ENCODE data around the gene GNAI2.
"Not testable (repeated sequence)": the region's sequence is repeated elsewhere in the genome, so short reads cannot be mapped to it uniquely, and the experiment has no call there.

Gene GNAI2

DNA sequence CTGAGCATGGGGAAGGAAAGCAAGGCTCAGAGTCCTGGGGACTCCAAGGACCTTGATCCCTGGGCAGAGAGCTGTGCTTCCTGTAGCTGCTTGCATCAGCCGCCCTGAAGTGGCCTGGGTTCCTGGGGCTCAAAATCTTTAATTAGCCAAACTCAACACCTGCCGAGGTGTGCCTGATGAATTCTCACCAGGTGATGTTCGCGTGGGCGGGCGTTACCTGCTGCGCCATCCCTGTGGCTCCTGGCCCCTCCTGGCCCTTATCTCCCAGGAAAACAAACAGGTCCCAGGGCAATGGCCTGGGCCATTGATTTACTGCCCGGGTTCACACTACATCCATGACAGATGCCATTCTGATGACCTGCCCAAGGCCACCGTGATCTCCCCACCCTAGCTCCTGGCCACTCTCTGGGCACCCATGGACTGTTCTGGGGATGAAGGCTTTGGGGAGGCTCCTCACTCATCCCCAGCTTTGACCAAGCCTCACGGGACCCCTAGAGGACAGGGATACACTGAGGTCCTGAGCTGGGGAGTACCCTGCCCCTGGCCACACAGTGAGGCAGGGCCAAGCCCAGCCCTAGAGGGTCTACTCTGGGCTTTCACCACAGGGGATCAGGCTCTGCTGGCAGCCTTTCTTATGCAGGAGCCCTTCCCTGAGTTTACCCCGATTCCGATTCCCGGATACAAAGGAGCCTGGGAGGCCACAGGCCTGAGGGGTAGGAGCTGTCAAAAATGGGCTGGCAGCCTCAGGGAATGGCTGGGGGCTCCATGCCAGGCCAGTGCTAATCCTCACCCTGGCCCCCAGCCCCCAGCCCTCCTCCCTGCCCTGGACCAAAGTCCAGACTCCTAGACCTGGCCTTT, 25.3 kb upstream of the GNAI2 start:
- peaks cover 10 to 41% (median 30%) of the 10 kb centered on the region in 10 experiments for H3K4me1 ChIP-seq
- peaks cover 0 to 26% (median 9%) of the 10 kb centered on the region in 11 experiments; a peak in 18 of 22 replicates for H4K20me1 ChIP-seq
- peaks cover 23 to 42% (median 33%) of the 10 kb centered on the region in 11 experiments for H3K27me3 ChIP-seq
- peak overlapping the region in 4 of 11 experiments; percentile 1 to 12 (median 6); a peak in 2 of 22 replicates for H3K4me2 ChIP-seq
- no peaks in the 10 kb centered on the region for H3K36me3 ChIP-seq
- H3K9ac ChIP-seq, result 0 out of 22 replicates have a peak overlapping the region, but pooled peaks of 1 of the 11 experiments have one; percentile 10
- TF ChIP-seq Cebpa-rat (IDR thresholded peaks at IDR 0.05), result no peak
- H3K4me3 ChIP-seq, result no peak overlapping the region
- H3K27ac ChIP-seq, result no peak overlapping the region
- no peaks in the 10 kb centered on the region for H3K9me3 ChIP-seq (replicated peaks in 1 of 11)

DNA sequence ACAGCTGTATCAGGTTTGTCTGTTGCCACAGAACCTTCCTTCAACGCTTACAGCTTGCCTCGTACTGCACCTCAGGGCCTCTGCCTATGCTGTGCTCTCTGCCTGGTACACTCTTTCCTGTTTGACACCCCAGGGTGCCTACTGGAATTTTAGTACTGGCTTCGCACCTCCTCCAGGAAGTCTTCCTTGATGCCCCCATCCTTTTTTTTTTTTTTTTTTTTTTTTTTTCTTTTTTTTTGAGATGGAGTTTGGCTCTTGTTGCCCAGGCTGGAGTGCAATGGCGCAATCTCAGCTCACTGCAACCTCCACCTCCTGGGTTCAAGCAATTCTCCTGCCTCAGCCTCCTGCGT, 24.7 kb upstream of the GNAI2 start:
- H3K27ac ChIP-seq; H3K9me3 ChIP-seq (replicated peaks in 1 of 11); H3K4me3 ChIP-seq; H3K36me3 ChIP-seq; H3K9ac ChIP-seq: not testable (repeated sequence)
- peak overlapping the region in 1 of 11 experiments; percentile 64; a peak in 2 of 22 replicates for H3K4me2 ChIP-seq
- H3K27me3 ChIP-seq, result peaks cover 17 to 35% (median 27%) of the 10 kb centered on the region in 11 experiments
- H3K4me1 ChIP-seq, result peaks cover 7 to 35% (median 25%) of the 10 kb centered on the region in 10 experiments; a peak in 19 of 20 replicates
- peaks cover 0 to 20% (median 3%) of the 10 kb centered on the region in 11 experiments; a peak in 8 of 22 replicates for H4K20me1 ChIP-seq

DNA sequence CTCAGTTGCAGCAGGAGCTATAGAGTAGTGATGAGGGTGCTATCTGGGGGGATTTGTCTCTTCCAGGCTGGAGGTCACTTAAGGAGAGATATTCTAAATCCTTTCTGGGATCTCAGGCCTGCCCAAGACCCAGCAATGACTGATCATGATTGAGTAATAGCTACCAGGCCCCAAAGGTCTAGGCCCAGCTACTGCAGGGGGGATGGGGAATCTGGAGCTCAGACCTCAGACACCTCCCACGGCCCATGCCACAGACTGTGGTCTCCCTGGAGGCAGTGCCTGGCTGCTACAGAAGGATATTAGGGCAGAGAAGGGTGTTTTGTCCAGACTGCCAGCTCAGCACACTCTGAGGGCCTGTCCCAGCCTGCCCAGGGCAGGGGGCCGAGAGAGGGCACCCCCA, 24.1 kb upstream of the GNAI2 start:
- Histone ChIP-seq H3K4me2 (peak overlapping the region in 10 of 11 experiments; percentile 11 to 67 (median 37); a peak in 16 of 22 replicates), H3K4me1 (peaks cover 7 to 35% (median 25%) of the 10 kb centered on the region in 10 experiments; a peak in 19 of 20 replicates), H3K27me3 (peaks cover 11 to 30% (median 21%) of the 10 kb centered on the region in 11 experiments), H3K36me3 (no peaks in the 10 kb centered on the region), H4K20me1 (peaks cover 0 to 14% (median 0%) of the 10 kb centered on the region in 11 experiments; a peak in 4 of 22 replicates), H3K27ac (no peak overlapping the region), H3K9ac (peak overlapping the region in 2 of 11 experiments; percentile 4 to 9; a peak in 4 of 22 replicates), H3K9me3 (replicated peaks in 1 of 11) (no peaks in the 10 kb centered on the region), H3K4me3 (no peak overlapping the region)
- no peak for TF ChIP-seq Cebpa-rat (IDR thresholded peaks at IDR 0.05)

DNA sequence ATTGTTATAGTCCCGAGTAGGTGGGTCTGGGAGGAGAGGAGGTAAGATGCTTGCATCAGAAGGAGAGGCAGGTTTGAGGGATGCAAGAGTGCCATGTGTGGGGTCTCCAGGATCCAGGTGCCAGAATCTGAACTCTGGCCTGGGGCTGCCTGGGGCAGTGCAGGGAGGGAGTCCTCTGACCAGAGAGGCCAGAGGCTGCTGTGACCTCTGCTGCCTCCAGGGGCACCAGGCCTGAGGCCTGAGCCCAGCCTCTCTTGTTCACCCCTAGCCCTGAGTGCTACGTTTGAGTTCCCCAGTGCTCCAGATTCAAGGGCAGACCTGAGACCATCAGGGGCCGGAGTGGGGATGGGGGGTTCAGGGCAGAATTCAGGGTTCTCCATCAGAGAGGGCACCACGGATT, 23.5 kb upstream of the GNAI2 start:
- Histone ChIP-seq H3K27ac (no peak overlapping the region), H3K27me3 (peaks cover 5 to 24% (median 15%) of the 10 kb centered on the region in 11 experiments), H3K9me3 (replicated peaks in 1 of 11) (no peaks in the 10 kb centered on the region), H4K20me1 (peaks cover 0 to 9% (median 0%) of the 10 kb centered on the region in 11 experiments; a peak in 3 of 22 replicates), H3K4me3 (no peak overlapping the region), H3K4me2 (peak overlapping the region in 8 of 11 experiments; percentile 14 to 67 (median 46); a peak in 13 of 22 replicates), H3K36me3 (no peaks in the 10 kb centered on the region), H3K4me1 (peaks cover 7 to 35% (median 25%) of the 10 kb centered on the region in 10 experiments; a peak in 19 of 20 replicates), H3K9ac (peak overlapping the region in 5 of 11 experiments; percentile 3 to 60 (median 32); a peak in 5 of 22 replicates)
- TF ChIP-seq Cebpa-rat (IDR thresholded peaks at IDR 0.05), result no peak

DNA sequence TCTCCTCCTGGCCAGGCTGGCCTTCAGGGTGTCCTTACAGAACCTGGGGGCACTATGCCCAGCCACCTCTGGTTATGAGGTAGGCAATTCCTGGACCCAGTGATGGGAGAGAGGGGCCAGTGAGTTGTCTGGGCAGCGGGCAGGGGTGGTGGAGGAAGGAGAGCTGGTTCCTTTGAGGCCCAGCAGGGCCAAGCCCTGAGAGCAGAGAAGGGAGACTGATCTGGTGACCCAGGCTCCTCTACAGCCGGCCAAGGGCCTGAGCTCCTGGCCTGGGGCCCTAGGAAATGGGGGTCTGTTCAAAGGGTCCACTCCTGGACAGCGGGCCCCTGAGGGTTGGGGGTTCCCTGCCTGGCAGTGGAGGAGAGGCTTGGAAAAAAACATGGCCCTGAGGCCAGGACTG, 23.0 kb upstream of the GNAI2 start:
- Histone ChIP-seq H3K4me3 (no peak overlapping the region), H3K4me2 (peak overlapping the region in 8 of 11 experiments; percentile 27 to 61 (median 39); a peak in 12 of 22 replicates), H3K9me3 (replicated peaks in 1 of 11) (no peaks in the 10 kb centered on the region), H3K36me3 (no peaks in the 10 kb centered on the region), H3K4me1 (peaks cover 7 to 35% (median 25%) of the 10 kb centered on the region in 10 experiments; a peak in 19 of 20 replicates), H3K27ac (no peak overlapping the region), H3K27me3 (peaks cover under 1 to 19% (median 11%) of the 10 kb centered on the region in 11 experiments; a peak in 20 of 22 replicates), H4K20me1 (peaks cover 0 to 6% (median 0%) of the 10 kb centered on the region in 11 experiments; a peak in 3 of 22 replicates), H3K9ac (peak overlapping the region in 7 of 11 experiments; percentile 3 to 60 (median 32); a peak in 9 of 22 replicates)
- no peak for TF ChIP-seq Cebpa-rat (IDR thresholded peaks at IDR 0.05)

DNA sequence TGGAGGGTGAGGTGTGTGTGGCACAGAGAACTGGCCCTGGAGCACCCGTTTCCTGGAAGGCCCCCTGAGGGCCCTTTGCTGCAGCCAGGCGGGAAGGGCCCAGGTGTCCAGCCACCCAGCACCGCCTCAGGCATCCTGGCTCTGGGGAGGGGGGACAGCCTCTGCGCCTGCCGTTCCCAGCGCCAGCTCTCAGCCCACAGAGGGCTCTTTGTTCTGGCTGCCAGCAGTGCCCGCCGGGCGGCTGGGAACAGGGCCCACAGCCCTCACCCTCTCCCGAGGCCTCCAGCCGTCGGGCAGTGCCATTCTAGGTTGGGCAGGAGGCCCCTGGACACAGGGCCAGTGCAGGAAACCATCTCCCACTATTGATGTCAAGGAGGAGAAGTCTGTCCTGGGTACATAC, 22.6 kb upstream of the GNAI2 start:
- H3K9ac ChIP-seq, result peak overlapping the region in 7 of 11 experiments; percentile 3 to 60 (median 32); a peak in 10 of 22 replicates
- H3K36me3 ChIP-seq, result no peaks in the 10 kb centered on the region
- H3K27ac ChIP-seq, result no peak overlapping the region
- H3K4me3 ChIP-seq, result no peak overlapping the region
- H3K4me2 ChIP-seq, result peak overlapping the region in 8 of 11 experiments; percentile 27 to 61 (median 39); a peak in 13 of 22 replicates
- H4K20me1 ChIP-seq, result peaks cover 0 to 6% (median 0%) of the 10 kb centered on the region in 11 experiments; a peak in 3 of 22 replicates
- H3K9me3 ChIP-seq (replicated peaks in 1 of 11), result no peaks in the 10 kb centered on the region
- TF ChIP-seq Cebpa-rat (IDR thresholded peaks at IDR 0.05), result no peak
- peaks cover 7 to 35% (median 25%) of the 10 kb centered on the region in 10 experiments; a peak in 19 of 20 replicates for H3K4me1 ChIP-seq
- H3K27me3 ChIP-seq, result peaks cover 0 to 15% (median 7%) of the 10 kb centered on the region in 11 experiments; a peak in 14 of 22 replicates

DNA sequence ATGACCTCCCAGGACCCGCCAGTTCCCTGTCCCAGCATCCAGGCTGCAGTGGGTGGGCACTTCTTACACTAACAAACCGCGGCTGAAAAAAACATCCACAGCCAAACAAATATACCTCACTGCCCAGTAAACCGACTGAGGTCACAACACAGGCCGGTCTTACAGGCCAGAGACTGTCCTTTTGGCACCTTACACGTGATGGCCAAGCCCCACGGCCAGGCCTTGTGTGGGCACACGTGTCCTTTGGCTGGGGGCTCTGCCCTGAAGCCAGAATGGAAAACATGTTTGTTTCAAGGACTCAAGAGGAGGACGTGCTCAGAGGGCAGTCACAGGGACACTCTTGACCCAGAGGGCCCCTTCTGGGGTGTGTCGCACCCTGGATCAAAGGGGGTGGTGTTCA, 21.2 kb upstream of the GNAI2 start:
- Histone ChIP-seq H3K27me3 (peaks cover 0 to 6% (median 3%) of the 10 kb centered on the region in 11 experiments; a peak in 7 of 22 replicates), H3K4me2 (no peak overlapping the region), H3K4me1 (peaks cover 7 to 32% (median 21%) of the 10 kb centered on the region in 10 experiments; a peak in 19 of 20 replicates), H3K36me3 (no peaks in the 10 kb centered on the region), H3K27ac (no peak overlapping the region), H3K9ac (no peak overlapping the region; a peak in 1 of 22 replicates), H3K4me3 (no peak overlapping the region), H3K9me3 (replicated peaks in 1 of 11) (no peaks in the 10 kb centered on the region), H4K20me1 (peaks cover 0 to 6% (median 0%) of the 10 kb centered on the region in 11 experiments; a peak in 2 of 22 replicates)
- no peak for TF ChIP-seq Cebpa-rat (IDR thresholded peaks at IDR 0.05)

DNA sequence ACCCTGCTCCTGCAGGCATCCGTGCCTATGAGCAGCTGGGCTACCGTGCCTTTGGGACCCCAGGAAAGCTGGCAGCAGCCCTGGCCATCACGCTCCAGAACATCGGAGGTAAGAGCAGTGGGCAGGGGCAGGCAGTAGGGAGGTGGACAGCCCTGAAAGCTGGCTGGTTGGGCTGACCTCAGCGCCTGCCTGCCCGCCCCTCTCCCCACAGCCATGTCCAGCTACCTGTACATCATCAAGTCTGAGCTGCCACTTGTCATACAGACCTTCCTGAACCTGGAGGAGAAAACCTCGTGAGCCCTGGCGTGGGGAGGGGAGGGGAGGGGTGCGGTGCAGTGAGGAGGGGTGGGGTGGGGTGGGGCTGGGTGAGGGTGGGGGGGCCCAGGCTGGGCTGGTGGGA, 20.5 kb upstream of the GNAI2 start:
- H3K9ac ChIP-seq, result no peak overlapping the region
- no peak overlapping the region for H3K27ac ChIP-seq
- peaks cover 0 to 6% (median 0%) of the 10 kb centered on the region in 11 experiments; a peak in 2 of 22 replicates for H4K20me1 ChIP-seq
- peaks cover 7 to 25% (median 18%) of the 10 kb centered on the region in 10 experiments; a peak in 19 of 20 replicates for H3K4me1 ChIP-seq
- H3K36me3 ChIP-seq, result no peaks in the 10 kb centered on the region
- no peaks in the 10 kb centered on the region for H3K9me3 ChIP-seq (replicated peaks in 1 of 11)
- no peak overlapping the region for H3K4me3 ChIP-seq
- H3K4me2 ChIP-seq, result no peak overlapping the region
- TF ChIP-seq Cebpa-rat (IDR thresholded peaks at IDR 0.05), result no peak
- H3K27me3 ChIP-seq, result no peaks in the 10 kb centered on the region; a peak in 1 of 22 replicates

DNA sequence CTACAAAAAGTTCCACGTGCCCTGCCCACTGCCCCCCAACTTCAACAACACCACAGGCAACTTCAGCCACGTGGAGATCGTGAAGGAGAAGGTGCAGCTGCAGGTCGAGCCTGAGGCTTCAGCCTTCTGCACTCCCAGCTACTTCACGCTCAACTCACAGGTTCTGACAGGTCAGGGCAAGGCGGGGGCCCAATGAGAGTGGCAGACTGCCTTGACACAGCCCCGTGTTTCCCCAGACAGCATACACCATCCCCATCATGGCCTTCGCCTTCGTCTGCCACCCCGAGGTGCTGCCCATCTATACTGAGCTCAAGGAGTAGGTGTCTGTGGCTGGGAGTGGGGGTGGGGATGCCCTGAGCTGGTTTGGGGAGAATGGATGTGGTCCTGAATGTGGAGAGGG, 18.3 kb upstream of the GNAI2 start:
- no peak overlapping the region for H3K9ac ChIP-seq
- no peaks in the 10 kb centered on the region for H3K9me3 ChIP-seq (replicated peaks in 1 of 11)
- H3K4me3 ChIP-seq, result no peak overlapping the region
- H3K36me3 ChIP-seq, result no peaks in the 10 kb centered on the region
- no peak overlapping the region for H3K4me2 ChIP-seq
- peaks cover 8 to 14% (median 11%) of the 10 kb centered on the region in 10 experiments; a peak in 17 of 20 replicates for H3K4me1 ChIP-seq
- no peak for TF ChIP-seq Cebpa-rat (IDR thresholded peaks at IDR 0.05)
- H3K27me3 ChIP-seq, result no peaks in the 10 kb centered on the region; a peak in 1 of 22 replicates
- no peak overlapping the region for H3K27ac ChIP-seq
- H4K20me1 ChIP-seq, result no peaks in the 10 kb centered on the region; a peak in 1 of 22 replicates
